ENCODE results near the gene EBF3. TPM values are rescaled to one million over a fixed set of nuclear protein-coding genes. Genes with fewer than 3 reads are reported as not detected.

The EBF3 gene
- total and polyA plus RNA-seq, 3 experiments from 2014 or later, result not detected

DNA sequence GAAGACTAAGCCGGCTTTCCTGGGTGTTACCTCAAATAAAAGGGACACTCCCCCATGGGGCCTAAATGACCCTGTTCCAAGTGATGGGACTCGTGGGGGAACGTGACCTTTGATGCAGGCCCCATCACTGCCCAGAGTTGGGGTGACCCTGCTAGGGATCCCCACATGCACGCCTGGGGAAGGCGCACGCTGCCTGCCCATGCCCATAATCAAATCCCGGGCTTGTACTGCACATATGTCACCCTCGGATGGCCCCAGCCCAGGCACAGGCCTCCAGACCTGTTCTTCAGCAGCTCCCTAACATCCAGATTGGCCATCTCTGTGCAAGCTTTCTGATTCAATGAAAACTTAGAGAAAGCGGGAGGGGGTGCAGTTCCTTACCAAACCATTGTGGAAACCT, 14.7 kb downstream of the EBF3 start:
- Mint-ChIP-seq H3K27ac (no peak overlapping the region), H3K4me3 (no peak overlapping the region), H3K4me1 (no peaks in the 10 kb centered on the region), H3K9me3 (no peaks in the 10 kb centered on the region), H3K27me3 (peaks cover 20 to 43% of the 10 kb centered on the region in 2 donors), H3K36me3 (no peaks in the 10 kb centered on the region)
- CTCF ChIA-PET, result no interaction called here
- no peaks in the 10 kb centered on the region for H3K4me1 ChIP-seq (ENCODE audit: insufficient read depth, low read length)
- H3K27ac ChIP-seq (ENCODE audit: low read depth, low read length), result no peak overlapping the region
- no peaks in the 10 kb centered on the region for H3K36me3 ChIP-seq (ENCODE audit: insufficient read depth, low read length)
- H3K27me3 ChIP-seq (ENCODE audit: insufficient read depth, low read length, poor library complexity, severe bottlenecking), result no peaks in the 10 kb centered on the region
- no peak for DNase-seq
- POLR2A ChIA-PET, result no interaction called here
- H3K9me3 ChIP-seq (ENCODE audit: low read length), result no peaks in the 10 kb centered on the region
- no peak overlapping the region for H3K4me3 ChIP-seq (ENCODE audit: low read length)

DNA sequence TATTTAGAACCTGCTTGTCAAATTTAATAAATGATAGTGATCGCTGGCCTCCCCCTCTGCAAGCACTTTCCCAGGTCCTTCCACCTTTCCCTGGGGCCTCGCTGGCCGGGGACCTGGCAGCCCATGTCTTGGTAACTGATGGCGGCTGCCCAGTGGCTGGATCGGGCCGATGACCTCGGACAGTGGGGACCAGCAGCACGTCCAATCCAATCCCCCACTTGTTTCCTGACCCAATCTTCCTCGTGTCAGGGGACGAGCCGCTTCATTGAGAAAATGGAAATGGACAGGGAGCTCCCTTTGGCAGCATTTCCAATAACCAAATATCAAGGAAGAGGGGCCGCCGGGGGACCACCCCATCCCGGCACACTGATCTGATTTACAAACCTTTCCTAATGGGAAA, 17.2 kb downstream of the EBF3 start:
- no peak overlapping the region for H3K27ac Mint-ChIP-seq
- H3K4me1 Mint-ChIP-seq, result no peaks in the 10 kb centered on the region

GRCh38 chr10:129945941-129946760, 17.9 kb downstream of the EBF3 start:
- no peaks in the 10 kb centered on the region for H3K9me3 ChIP-seq (ENCODE audit: low read length)
- Mint-ChIP-seq H3K36me3 (no peaks in the 10 kb centered on the region), H3K27me3 (peaks cover 8 to 25% of the 10 kb centered on the region in 2 donors), H3K27ac (no peak overlapping the region), H3K4me3 (no peak overlapping the region), H3K4me1 (no peaks in the 10 kb centered on the region), H3K9me3 (no peaks in the 10 kb centered on the region)
- no peak overlapping the region for H3K4me3 ChIP-seq (ENCODE audit: low read length)
- DNase-seq, result no peak
- H3K36me3 ChIP-seq (ENCODE audit: insufficient read depth, low read length), result no peaks in the 10 kb centered on the region
- H3K4me1 ChIP-seq (ENCODE audit: insufficient read depth, low read length), result no peaks in the 10 kb centered on the region
- ChIA-PET POLR2A (no interaction called here), CTCF (no interaction called here)
- no peak overlapping the region for H3K27ac ChIP-seq (ENCODE audit: low read depth, low read length)
- H3K27me3 ChIP-seq (ENCODE audit: insufficient read depth, low read length, poor library complexity, severe bottlenecking), result no peaks in the 10 kb centered on the region

More for the DNA sequence above, 17.2 kb downstream of the EBF3 start:
- no peak overlapping the region for H3K4me3 Mint-ChIP-seq
- Histone ChIP-seq H3K27me3 (ENCODE audit: insufficient read depth, low read length, poor library complexity, severe bottlenecking) (no peaks in the 10 kb centered on the region), H3K4me3 (ENCODE audit: low read length) (no peak overlapping the region), H3K4me1 (ENCODE audit: insufficient read depth, low read length) (no peaks in the 10 kb centered on the region), H3K36me3 (ENCODE audit: insufficient read depth, low read length) (no peaks in the 10 kb centered on the region), H3K9me3 (ENCODE audit: low read length) (no peaks in the 10 kb centered on the region), H3K27ac (ENCODE audit: low read depth, low read length) (no peak overlapping the region)
- H3K36me3 Mint-ChIP-seq, result no peaks in the 10 kb centered on the region
- POLR2A ChIA-PET, result no interaction called here
- CTCF ChIA-PET, result no interaction called here
- peaks cover 11 to 27% of the 10 kb centered on the region in 2 donors for H3K27me3 Mint-ChIP-seq
- H3K9me3 Mint-ChIP-seq, result no peaks in the 10 kb centered on the region
- no peak for DNase-seq

- H3K36me3 Mint-ChIP-seq, result no peaks in the 10 kb centered on the region
- Histone ChIP-seq H3K4me1 (ENCODE audit: insufficient read depth, low read length) (no peaks in the 10 kb centered on the region), H3K27me3 (ENCODE audit: insufficient read depth, low read length, poor library complexity, severe bottlenecking) (no peaks in the 10 kb centered on the region), H3K9me3 (ENCODE audit: low read length) (no peaks in the 10 kb centered on the region), H3K36me3 (ENCODE audit: insufficient read depth, low read length) (no peaks in the 10 kb centered on the region), H3K4me3 (ENCODE audit: low read length) (no peak overlapping the region), H3K27ac (ENCODE audit: low read depth, low read length) (no peak overlapping the region)
- H3K4me3 Mint-ChIP-seq, result no peak overlapping the region
- H3K27ac Mint-ChIP-seq, result no peak overlapping the region
- no peaks in the 10 kb centered on the region for H3K4me1 Mint-ChIP-seq
- no peak for DNase-seq
- H3K27me3 Mint-ChIP-seq, result peaks cover 8 to 20% of the 10 kb centered on the region in 2 donors
- CTCF ChIA-PET, result no interaction called here
- POLR2A ChIA-PET, result no interaction called here
- no peaks in the 10 kb centered on the region for H3K9me3 Mint-ChIP-seq
Observed at GRCh38 chr10:129945526-129945925, 18.5 kb downstream of the EBF3 start.

GRCh38 chr10:129945064-129945463, 19.0 kb downstream of the EBF3 start:
- Histone ChIP-seq H3K9me3 (ENCODE audit: low read length) (no peaks in the 10 kb centered on the region), H3K27me3 (ENCODE audit: insufficient read depth, low read length, poor library complexity, severe bottlenecking) (no peaks in the 10 kb centered on the region), H3K36me3 (ENCODE audit: insufficient read depth, low read length) (no peaks in the 10 kb centered on the region), H3K27ac (ENCODE audit: low read depth, low read length) (no peak overlapping the region), H3K4me3 (ENCODE audit: low read length) (no peak overlapping the region), H3K4me1 (ENCODE audit: insufficient read depth, low read length) (no peaks in the 10 kb centered on the region)
- Mint-ChIP-seq H3K4me3 (no peak overlapping the region), H3K4me1 (no peaks in the 10 kb centered on the region), H3K36me3 (no peaks in the 10 kb centered on the region), H3K27me3 (peaks cover 7 to 20% of the 10 kb centered on the region in 2 donors), H3K27ac (no peak overlapping the region), H3K9me3 (no peaks in the 10 kb centered on the region)
- ChIA-PET CTCF (no interaction called here), POLR2A (no interaction called here)
- no peak for DNase-seq

DNA sequence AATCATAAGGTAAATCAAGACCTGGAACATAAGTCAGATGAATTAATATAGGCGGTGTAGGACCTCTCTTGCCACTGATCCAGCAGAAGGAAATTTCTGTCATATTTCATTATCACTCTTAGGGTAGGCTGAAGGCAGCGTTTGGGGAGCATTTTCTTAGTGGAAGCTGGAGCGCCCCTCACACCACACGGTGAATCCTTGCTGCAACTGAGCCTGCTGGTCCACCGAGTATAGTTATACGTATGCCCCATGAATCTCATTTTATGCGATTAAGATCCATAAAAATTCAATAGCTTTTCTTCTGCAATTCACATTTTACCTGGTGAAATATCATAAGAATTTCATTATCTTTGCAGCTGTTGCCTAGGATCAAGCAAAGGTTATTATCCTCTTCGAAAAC, 19.6 kb downstream of the EBF3 start:
- no peaks in the 10 kb centered on the region for H3K9me3 Mint-ChIP-seq

GRCh38 chr10:129942936-129943715, 20.9 kb downstream of the EBF3 start:
- ChIA-PET POLR2A (no interaction called here), CTCF (no interaction called here)
- H3K9me3 ChIP-seq (ENCODE audit: low read length), result no peaks in the 10 kb centered on the region
- H3K9me3 Mint-ChIP-seq, result no peaks in the 10 kb centered on the region
- H3K27ac ChIP-seq (ENCODE audit: low read depth, low read length), result no peak overlapping the region
- H3K4me3 Mint-ChIP-seq, result no peak overlapping the region
- DNase-seq, result no peak
- no peaks in the 10 kb centered on the region for H3K4me1 Mint-ChIP-seq
- no peaks in the 10 kb centered on the region for H3K36me3 Mint-ChIP-seq
- no peaks in the 10 kb centered on the region for H3K27me3 ChIP-seq (ENCODE audit: insufficient read depth, low read length, poor library complexity, severe bottlenecking)
- no peaks in the 10 kb centered on the region for H3K4me1 ChIP-seq (ENCODE audit: insufficient read depth, low read length)
- no peak overlapping the region for H3K27ac Mint-ChIP-seq
- peaks cover 7 to 23% of the 10 kb centered on the region in 2 donors for H3K27me3 Mint-ChIP-seq
- no peak overlapping the region for H3K4me3 ChIP-seq (ENCODE audit: low read length)
- no peaks in the 10 kb centered on the region for H3K36me3 ChIP-seq (ENCODE audit: insufficient read depth, low read length)

More for the DNA sequence above, 19.6 kb downstream of the EBF3 start:
- DNase-seq, result no peak
- no peak overlapping the region for H3K4me3 Mint-ChIP-seq
- ChIA-PET CTCF (no interaction called here), POLR2A (no interaction called here)
- H3K4me1 Mint-ChIP-seq, result no peaks in the 10 kb centered on the region
- no peak overlapping the region for H3K27ac Mint-ChIP-seq
- H3K4me3 ChIP-seq (ENCODE audit: low read length), result no peak overlapping the region
- H3K9me3 ChIP-seq (ENCODE audit: low read length), result no peaks in the 10 kb centered on the region
- peaks cover 7 to 21% of the 10 kb centered on the region in 2 donors for H3K27me3 Mint-ChIP-seq
- no peaks in the 10 kb centered on the region for H3K4me1 ChIP-seq (ENCODE audit: insufficient read depth, low read length)
- H3K36me3 Mint-ChIP-seq, result no peaks in the 10 kb centered on the region
- no peaks in the 10 kb centered on the region for H3K27me3 ChIP-seq (ENCODE audit: insufficient read depth, low read length, poor library complexity, severe bottlenecking)
- H3K27ac ChIP-seq (ENCODE audit: low read depth, low read length), result no peak overlapping the region
- H3K36me3 ChIP-seq (ENCODE audit: insufficient read depth, low read length), result no peaks in the 10 kb centered on the region

DNA sequence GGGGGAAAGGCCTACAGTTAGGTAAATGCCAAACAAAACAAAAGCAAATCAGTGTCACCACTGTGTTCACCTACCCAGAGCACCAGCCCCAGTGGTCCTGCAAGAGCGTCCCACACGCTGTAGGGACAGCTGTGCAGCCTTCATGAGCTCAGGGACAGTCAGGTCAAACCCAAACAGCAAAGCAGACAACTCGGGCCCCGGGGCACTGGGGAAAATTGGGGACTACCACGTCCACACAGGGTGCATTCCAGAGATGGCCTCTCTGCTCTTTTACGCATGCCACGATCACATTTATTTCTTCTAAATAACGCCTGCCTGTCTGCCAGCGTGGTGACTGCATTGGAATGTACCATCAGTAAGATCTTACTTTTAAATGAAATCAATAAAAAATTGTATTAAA, 21.7 kb downstream of the EBF3 start:
- H3K4me1 ChIP-seq (ENCODE audit: insufficient read depth, low read length), result no peaks in the 10 kb centered on the region
- Mint-ChIP-seq H3K27me3 (peaks cover 2 to 30% of the 10 kb centered on the region in 2 donors), H3K27ac (no peak overlapping the region), H3K4me3 (no peak overlapping the region), H3K9me3 (no peaks in the 10 kb centered on the region), H3K4me1 (no peaks in the 10 kb centered on the region), H3K36me3 (no peaks in the 10 kb centered on the region)
- ChIA-PET CTCF (no interaction called here), POLR2A (no interaction called here)
- no peak for DNase-seq
- H3K4me3 ChIP-seq (ENCODE audit: low read length), result no peak overlapping the region
- H3K9me3 ChIP-seq (ENCODE audit: low read length), result no peaks in the 10 kb centered on the region
- H3K36me3 ChIP-seq (ENCODE audit: insufficient read depth, low read length), result no peaks in the 10 kb centered on the region
- no peaks in the 10 kb centered on the region for H3K27me3 ChIP-seq (ENCODE audit: insufficient read depth, low read length, poor library complexity, severe bottlenecking)
- no peak overlapping the region for H3K27ac ChIP-seq (ENCODE audit: low read depth, low read length)
